ENCODE measurements around the gene OXCT2. TPM values are rescaled to one million over a fixed set of nuclear protein-coding genes. Genes with fewer than 3 reads are reported as not detected.

Gene OXCT2
- total RNA-seq, 1 donor from 2014 or later, result 0.36 TPM

Other genes with a start within 250 kb of the OXCT2 start
- 254 TPM for gene PABPC4, start 194.6 kb downstream of the OXCT2 start, total RNA-seq (ENCODE audit: unreplicated experiment)
- gene HEYL, start 131.7 kb downstream of the OXCT2 start, total RNA-seq (ENCODE audit: unreplicated experiment), result 1.3 TPM
- gene NT5C1A, start 99.2 kb downstream of the OXCT2 start, total RNA-seq (ENCODE audit: unreplicated experiment), result not detected
- not detected for gene HPCAL4, start 79.9 kb downstream of the OXCT2 start, total RNA-seq (ENCODE audit: unreplicated experiment)
- 38.1 TPM for gene PPIE, start 32.5 kb downstream of the OXCT2 start, total RNA-seq (ENCODE audit: unreplicated experiment)
- 0.10 TPM for gene BMP8B, start 17.5 kb upstream of the OXCT2 start, total RNA-seq (ENCODE audit: unreplicated experiment)
- gene TRIT1, start 112.2 kb upstream of the OXCT2 start, total RNA-seq (ENCODE audit: unreplicated experiment), result 16.1 TPM
- 20.1 TPM for gene MYCL, start 130.6 kb upstream of the OXCT2 start, total RNA-seq (ENCODE audit: unreplicated experiment)
- gene MFSD2A, start 183.8 kb upstream of the OXCT2 start, total RNA-seq (ENCODE audit: unreplicated experiment), result 1.6 TPM